ENCODE data around the gene PDLIM1.
"Not testable (repeated sequence)": the region's sequence is repeated elsewhere in the genome, so short reads cannot be mapped to it uniquely, and the experiment has no call there.

Gene PDLIM1

DNA sequence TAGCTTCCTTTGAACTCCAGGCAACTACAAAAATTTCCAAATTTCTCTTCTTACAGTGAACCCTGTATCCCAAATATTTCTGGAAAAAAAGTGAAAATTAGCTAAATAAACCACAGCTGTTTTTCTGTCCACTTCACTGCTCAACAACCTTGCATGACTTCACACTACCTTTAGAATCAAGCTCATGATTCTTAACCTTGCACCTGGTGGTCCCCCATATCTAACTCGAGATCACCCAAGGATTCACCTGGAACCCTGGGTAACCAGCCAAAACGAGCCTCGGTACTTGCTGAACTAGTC is 47.5 kb downstream of the PDLIM1 start:
- Mint-ChIP-seq H3K27me3 (no peaks in the 10 kb centered on the region), H3K27ac (no peak overlapping the region), H3K9me3 (no peaks in the 10 kb centered on the region), H3K36me3 (peaks cover 28 to 37% of the 10 kb centered on the region in 2 donors), H3K4me1 (peaks cover 19 to 46% of the 10 kb centered on the region in 2 donors), H3K4me3 (no peak overlapping the region)
- DNase-seq (no peak), ATAC-seq (replicated peaks) (no peak)

DNA sequence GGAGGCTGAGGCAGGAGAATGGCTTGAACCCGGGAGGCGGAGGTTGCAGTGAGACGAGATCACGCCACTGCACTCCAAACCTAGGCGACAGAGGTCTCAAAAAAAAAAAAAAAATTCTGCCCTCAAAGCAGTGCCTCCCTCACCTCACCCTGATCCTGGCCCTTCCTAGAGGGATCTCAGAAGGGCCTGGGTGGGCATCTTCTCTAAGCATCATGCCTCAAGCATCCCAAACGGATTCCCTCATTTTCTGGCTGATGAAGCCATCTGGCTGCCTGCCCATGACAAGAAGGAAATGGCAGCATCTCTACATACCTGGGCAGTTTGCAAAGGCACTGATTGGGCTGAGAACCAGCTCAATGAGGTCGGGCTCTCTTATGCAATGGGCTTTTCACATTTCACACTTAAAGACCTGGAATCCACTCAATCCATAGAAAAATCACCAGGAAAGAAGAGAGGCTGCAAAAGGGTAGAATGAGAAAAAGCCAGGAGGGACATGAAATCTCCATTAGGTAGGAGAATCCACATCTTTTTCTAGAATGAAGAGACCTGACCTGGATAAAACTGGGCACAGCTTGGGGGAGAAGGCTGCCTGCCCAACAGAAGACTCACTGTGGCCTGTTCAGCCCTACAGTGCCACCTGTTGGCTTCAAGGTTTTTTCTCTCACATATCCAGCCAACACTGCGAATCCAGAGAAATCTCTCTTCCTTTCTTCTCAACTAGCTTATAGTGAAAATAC is 48.1 kb downstream of the PDLIM1 start:
- peaks cover 19 to 42% of the 10 kb centered on the region in 2 donors for H3K4me1 Mint-ChIP-seq
- H3K36me3 Mint-ChIP-seq: peaks cover 25 to 40% of the 10 kb centered on the region in 2 donors
- no peak overlapping the region for H3K27ac Mint-ChIP-seq
- peak; percentile 59 to 60 for ATAC-seq (replicated peaks)
- H3K4me3 Mint-ChIP-seq: no peak overlapping the region
- H3K27me3 Mint-ChIP-seq: no peaks in the 10 kb centered on the region
- H3K9me3 Mint-ChIP-seq: no peaks in the 10 kb centered on the region
- no peak for DNase-seq

DNA sequence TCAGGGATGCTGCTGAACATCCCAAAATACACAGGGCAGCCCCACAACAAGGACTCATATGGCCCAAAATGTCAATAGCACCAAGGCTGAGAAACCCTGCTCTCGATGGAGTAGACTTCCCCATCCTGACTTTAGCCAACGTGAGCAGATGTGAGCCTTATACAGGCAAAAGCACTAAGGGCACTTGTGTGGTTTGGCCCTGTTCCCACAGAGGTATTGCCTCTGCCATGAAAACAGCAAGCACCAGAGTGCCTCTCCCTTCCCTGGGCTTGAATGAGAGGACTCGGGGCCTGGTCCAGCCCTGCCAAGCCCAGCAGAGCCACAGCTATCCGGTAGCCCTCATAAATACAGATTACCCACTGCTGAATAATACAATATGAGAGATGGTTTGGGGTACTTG is 49.3 kb downstream of the PDLIM1 start:
- H3K36me3 Mint-ChIP-seq: peaks cover 35 to 49% of the 10 kb centered on the region in 2 donors
- peaks cover 23 to 43% of the 10 kb centered on the region in 2 donors for H3K4me1 Mint-ChIP-seq
- no peaks in the 10 kb centered on the region for H3K9me3 Mint-ChIP-seq
- H3K4me3 Mint-ChIP-seq: no peak overlapping the region
- no peak overlapping the region for H3K27ac Mint-ChIP-seq
- no peak for ATAC-seq (replicated peaks)
- no peaks in the 10 kb centered on the region for H3K27me3 Mint-ChIP-seq
- DNase-seq: no peak

DNA sequence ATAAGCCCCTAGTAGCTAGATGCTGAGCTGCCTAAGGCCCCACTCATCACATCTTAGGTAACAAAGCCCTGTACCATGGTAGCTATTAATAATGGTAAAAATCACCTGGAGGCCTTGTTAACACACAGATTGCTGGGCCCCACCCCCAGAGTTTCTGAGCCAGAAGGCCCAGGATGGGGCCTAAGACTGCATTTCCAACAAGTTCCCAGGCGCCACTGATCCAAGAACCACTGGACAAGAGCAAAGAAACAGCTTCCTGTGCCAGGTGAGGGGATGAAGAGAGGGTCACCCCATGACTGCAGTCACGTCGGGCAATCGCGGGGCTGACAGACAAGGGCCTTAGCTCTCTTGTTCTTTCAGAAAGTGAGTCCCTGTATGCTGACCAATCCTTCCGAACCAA is 50.0 kb downstream of the PDLIM1 start:
- H3K36me3 Mint-ChIP-seq: peaks cover 36 to 49% of the 10 kb centered on the region in 2 donors
- no peak for ATAC-seq (replicated peaks)
- no peaks in the 10 kb centered on the region for H3K9me3 Mint-ChIP-seq
- H3K27ac Mint-ChIP-seq: no peak overlapping the region
- DNase-seq: no peak
- no peak overlapping the region for H3K4me3 Mint-ChIP-seq
- no peaks in the 10 kb centered on the region for H3K27me3 Mint-ChIP-seq
- H3K4me1 Mint-ChIP-seq: peaks cover 23 to 43% of the 10 kb centered on the region in 2 donors

DNA sequence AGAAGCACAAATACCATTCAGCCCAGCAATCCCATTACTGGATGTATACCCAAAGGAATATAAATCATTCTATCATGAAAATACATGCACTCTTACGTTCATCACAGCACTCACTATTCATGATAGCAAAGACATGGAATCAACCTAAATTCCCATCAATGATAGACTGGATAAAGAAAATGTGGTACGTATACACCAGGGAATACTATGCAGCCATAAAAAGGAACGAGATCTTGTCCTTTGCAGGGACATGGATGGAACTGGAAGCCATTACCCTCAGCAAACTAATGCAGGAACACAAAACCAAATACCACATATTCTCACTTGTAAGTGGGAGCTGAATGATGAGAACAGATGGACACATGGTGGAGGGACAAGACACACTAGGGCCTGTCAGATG is 50.7 kb downstream of the PDLIM1 start:
- not testable (repeated sequence) for H3K27ac Mint-ChIP-seq; DNase-seq; H3K4me3 Mint-ChIP-seq; H3K27me3 Mint-ChIP-seq; ATAC-seq (replicated peaks); H3K9me3 Mint-ChIP-seq
- peaks cover 32 to 47% of the 10 kb centered on the region in 2 donors for H3K36me3 Mint-ChIP-seq
- peaks cover 20 to 43% of the 10 kb centered on the region in 2 donors for H3K4me1 Mint-ChIP-seq

DNA sequence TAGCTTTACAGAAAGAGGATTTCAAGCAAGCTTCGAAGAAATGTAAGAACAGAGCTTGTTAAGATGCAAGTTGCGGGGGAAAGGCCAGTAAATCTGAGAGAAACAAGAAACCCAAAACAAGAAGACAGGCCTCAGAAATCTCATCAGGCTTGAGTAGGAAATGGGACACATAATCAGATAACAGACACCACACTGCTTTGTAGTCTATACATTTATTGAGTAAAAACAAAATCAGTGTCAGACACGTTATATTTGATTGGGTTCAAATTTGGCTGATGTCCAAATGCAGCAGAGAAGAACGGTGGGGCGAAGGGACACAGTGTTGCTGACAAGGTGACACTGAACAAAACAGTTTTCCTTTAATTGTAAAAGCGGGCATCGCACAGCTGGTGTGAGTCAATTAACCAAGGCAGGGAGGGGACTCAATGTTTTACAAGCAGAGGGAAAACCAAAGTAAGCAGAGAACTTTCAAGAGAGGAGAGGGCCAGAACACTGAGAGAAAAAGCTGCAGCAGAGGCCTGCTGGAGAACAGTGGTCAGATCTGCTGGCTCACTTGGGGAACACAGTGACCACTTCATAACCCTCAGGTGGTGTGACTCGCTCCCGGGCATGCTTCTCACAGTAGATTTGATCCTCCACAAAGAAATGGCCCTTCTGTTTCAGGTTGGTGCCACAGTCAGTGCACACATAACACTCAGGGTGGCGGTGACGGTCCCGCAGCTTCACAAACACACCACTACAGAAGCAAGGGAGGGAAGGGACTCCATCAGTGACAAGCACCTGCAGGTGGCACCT is 53.2 kb downstream of the PDLIM1 start:
- no peaks in the 10 kb centered on the region for H3K9me3 Mint-ChIP-seq
- peak overlapping the region; percentile 31 for H3K27ac Mint-ChIP-seq
- peaks cover 19 to 48% of the 10 kb centered on the region in 2 donors for H3K4me1 Mint-ChIP-seq
- DNase-seq (no peak), ATAC-seq (replicated peaks) (no peak)
- peaks cover 41 to 51% of the 10 kb centered on the region in 2 donors for H3K36me3 Mint-ChIP-seq
- H3K27me3 Mint-ChIP-seq: no peaks in the 10 kb centered on the region
- H3K4me3 Mint-ChIP-seq: no peak overlapping the region

DNA sequence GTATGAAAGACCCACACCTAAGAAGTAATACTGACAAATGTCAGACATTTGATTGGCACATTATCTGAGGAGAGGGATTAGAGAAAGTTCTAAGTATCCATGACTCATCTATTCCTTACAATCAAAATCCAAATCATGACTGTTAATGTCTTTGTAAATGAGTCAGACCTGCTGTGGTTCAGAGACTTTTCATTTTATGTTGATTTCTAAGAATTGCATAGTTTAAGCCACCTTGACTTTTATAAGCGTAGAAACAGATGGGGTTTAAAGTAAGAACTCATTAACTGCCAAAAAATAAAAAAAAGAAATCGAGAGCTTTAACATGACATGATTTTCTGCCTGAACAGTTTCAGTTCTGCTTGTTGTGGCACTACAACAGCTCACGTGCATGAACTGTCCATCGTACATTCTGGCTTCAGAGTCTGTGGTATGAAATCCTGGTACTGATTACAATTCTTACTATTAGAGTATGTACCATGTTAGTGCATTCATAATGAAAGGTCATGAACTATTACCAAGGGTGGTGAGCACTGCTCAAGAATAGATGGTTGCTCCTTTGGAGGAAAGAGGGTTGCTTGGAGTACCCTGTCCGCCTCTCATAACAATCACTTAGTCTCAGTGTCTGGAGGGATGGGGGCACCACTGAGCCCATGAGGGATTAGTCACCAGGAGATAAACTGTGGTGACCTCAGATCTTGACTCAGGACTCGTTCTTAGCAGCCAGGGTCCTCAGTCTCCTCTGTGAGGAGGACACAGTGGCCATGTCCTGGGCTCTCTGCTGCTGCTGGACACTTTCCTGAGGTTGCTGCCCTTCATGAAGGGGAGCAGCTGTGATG is 54.5 kb downstream of the PDLIM1 start:
- Mint-ChIP-seq H3K27ac (peak overlapping the region; percentile 91), H3K9me3 (no peaks in the 10 kb centered on the region), H3K4me1 (peaks cover 21 to 45% of the 10 kb centered on the region in 2 donors), H3K4me3 (peak overlapping the region; percentile 9 to 39), H3K27me3 (no peaks in the 10 kb centered on the region), H3K36me3 (peaks cover 37 to 49% of the 10 kb centered on the region in 2 donors)
- peak; percentile 95 for ATAC-seq (replicated peaks)
- DNase-seq: peak; percentile 58

DNA sequence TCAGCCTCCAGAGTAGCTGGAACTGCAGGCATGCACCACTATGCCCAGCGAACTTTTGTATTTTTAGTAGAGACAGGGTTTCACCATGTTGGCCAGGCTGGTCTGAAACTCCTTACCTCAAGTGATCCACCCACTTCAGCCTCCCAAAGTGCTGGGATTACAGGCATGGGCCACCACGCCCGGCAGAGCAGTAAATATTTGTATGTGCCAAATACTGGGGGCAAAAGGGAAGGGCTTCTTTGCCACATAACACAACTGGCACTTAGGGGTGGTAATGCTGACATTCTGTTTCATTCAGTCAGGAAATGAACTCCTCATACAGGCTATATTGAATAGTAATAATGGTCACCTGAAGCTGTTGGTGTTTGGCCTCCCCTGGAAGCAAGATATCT is 55.1 kb downstream of the PDLIM1 start:
- ATAC-seq (replicated peaks) (no peak), DNase-seq (no peak)
- no peaks in the 10 kb centered on the region for H3K27me3 Mint-ChIP-seq
- peak overlapping the region in 1 of 2 donors; percentile 9 for H3K4me3 Mint-ChIP-seq
- no peaks in the 10 kb centered on the region for H3K9me3 Mint-ChIP-seq
- H3K36me3 Mint-ChIP-seq: peaks cover 41 to 53% of the 10 kb centered on the region in 2 donors
- H3K4me1 Mint-ChIP-seq: peaks cover 26 to 46% of the 10 kb centered on the region in 2 donors
- H3K27ac Mint-ChIP-seq: peak overlapping the region; percentile 91

DNA sequence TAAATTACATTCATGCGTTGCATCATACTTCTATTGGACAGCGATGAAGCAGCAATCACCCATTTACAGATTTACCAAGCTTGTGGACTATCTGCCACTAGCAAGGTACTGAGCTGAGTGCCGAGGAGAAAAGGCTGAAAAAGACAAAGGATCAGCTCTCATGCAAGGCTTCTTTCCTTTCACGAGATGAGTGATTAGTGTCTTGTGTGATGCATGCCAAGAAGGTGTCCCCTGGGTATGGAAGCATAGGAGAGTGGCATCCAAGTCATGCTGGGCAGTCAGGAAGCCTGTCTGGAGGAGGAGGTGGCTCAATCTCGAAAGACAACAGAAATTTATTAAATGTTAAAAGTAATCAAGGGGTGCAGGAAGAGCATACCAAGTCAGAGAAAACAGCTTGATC is 55.9 kb downstream of the PDLIM1 start:
- Mint-ChIP-seq H3K9me3 (no peaks in the 10 kb centered on the region), H3K27me3 (no peaks in the 10 kb centered on the region), H3K36me3 (peaks cover 39 to 47% of the 10 kb centered on the region in 2 donors), H3K27ac (peak overlapping the region; percentile 79), H3K4me3 (peak overlapping the region in 1 of 2 donors; percentile 44), H3K4me1 (peaks cover 29 to 51% of the 10 kb centered on the region in 2 donors)
- DNase-seq (no peak), ATAC-seq (replicated peaks) (no peak)

DNA sequence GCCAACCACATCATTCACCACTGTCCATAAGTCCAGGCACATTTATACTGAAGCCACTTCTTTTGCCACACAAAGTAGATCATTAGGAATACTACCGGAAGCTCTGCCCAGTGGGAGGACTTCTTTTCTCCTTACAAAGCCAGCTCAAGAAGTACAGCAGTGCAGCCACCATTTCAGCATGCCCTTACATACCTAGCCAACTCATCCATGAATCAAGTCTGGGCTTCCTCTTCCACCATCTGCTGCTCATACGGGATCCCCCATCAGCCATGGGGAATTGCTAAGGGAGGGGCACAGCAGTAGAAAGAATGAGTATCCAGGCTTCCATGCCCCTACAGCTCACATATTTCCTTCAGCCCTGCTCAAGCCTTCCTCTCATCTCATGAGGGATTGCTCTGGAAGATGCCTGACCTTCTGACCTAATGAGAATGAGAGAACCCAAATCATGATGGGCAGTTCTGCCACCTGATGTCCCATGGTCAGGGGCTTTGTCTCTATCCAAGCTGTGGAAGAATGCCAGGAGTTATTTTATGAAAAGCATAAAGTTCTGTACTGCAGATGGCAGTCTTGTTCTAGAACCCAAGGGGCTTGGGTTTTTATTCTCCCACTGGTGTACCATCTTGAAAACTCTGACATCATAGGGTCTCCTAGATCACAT is 57.3 kb downstream of the PDLIM1 start:
- H3K27ac Mint-ChIP-seq: no peak overlapping the region
- H3K4me3 Mint-ChIP-seq: no peak overlapping the region
- no peaks in the 10 kb centered on the region for H3K27me3 Mint-ChIP-seq
- ATAC-seq (replicated peaks) (no peak), DNase-seq (no peak)
- peaks cover 35 to 51% of the 10 kb centered on the region in 2 donors for H3K4me1 Mint-ChIP-seq
- H3K36me3 Mint-ChIP-seq: peaks cover 31 to 43% of the 10 kb centered on the region in 2 donors
- H3K9me3 Mint-ChIP-seq: no peaks in the 10 kb centered on the region

DNA sequence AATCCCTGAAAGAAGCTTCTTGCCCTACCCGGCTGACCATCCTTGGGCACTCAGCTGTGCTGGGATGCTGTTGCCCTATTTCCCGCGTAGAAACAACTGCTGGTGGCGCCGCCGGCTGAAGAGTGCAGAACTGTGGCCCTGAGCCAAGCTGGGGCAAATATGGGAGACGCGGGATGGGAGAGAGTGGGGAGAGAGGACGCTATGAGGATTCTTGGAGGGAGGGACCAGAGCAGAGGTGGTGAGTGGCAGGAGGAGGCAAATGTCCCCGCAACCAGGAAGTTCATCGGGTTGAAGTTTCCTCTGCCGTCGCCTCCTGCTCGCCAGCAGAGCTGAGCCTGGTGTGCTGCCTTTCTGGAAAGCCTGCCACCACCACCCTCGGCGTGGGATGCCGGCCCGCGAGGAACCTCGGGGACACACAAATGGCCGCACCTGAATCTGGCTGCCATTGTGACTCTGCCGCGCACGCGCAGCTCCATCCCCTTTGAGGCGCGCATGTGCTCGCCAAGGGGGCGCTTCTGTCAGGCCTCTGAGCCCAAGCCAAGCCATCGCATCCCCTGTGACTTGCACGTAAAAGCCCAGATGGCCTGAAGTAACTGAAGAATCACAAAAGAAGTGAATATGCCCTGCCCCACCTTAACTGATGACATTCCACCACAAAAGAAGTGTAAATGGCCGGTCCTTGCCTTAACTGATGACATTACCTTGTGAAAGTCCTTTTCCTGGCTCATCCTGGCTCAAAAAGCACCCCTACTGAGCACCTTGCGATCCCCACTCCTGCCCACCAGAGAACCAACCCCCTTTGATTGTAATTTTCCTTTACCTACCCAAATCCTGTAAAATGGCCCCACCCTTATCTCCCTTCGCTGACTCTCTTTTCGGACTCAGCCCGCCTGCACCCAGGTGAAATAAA is 59.9 kb downstream of the PDLIM1 start:
- Mint-ChIP-seq H3K4me3 (peak overlapping the region; percentile 87 to 98), H3K4me1 (peaks cover 23 to 31% of the 10 kb centered on the region in 2 donors), H3K36me3 (peaks cover 20 to 33% of the 10 kb centered on the region in 2 donors), H3K27ac (peak overlapping the region; percentile 97)
- DNase-seq: peak; percentile 75
- H3K9me3 Mint-ChIP-seq, H3K27me3 Mint-ChIP-seq: not testable (repeated sequence)
- ATAC-seq (replicated peaks): peak; percentile 91 to 92

DNA sequence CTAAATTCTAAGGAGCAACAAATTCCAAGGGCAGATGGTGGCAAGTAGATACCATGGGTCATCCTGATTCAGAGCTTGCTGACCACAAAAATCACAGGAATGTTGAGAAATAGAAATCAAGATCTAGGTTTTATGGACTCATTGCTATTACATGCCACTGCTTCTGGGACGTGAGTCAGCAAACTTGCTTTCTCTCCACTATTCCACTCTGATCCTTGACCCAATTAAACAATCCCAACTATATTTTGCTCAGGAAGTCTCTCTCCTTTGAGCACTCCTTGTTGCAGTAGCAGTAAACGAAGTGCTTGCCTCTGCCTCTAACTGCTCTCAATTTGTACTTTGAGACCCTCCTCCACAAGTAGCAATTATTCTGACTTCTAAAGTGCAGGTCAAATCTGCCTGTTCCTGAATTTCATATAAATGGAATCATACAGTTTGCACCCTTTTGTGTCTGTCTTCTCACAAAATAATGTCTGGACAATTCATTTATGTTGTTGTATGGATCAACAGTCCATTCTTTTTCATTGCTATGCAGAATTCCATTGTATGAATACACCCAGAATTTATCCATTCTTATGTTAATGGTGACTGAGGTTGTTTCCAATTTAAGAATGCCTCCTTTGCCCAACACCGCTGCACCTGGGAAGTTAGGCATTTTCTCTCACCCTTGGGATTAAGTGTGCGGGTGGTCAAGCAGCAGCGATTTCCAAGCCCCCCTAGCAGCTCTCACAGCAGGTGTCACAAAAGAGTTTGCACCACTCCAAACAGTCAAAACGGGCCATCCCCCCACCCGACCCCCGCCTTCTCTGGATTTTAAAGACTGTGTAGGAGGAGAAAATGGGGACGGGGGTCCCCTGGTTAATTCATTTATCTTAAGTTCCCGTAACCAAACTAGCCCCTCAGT is 60.8 kb downstream of the PDLIM1 start:
- DNase-seq (no peak), ATAC-seq (replicated peaks) (peak in 1 of 2 donors; percentile 14)
- peak overlapping the region; percentile 97 for H3K27ac Mint-ChIP-seq
- H3K27me3 Mint-ChIP-seq: no peaks in the 10 kb centered on the region
- H3K36me3 Mint-ChIP-seq: peaks cover 18 to 30% of the 10 kb centered on the region in 2 donors
- H3K4me3 Mint-ChIP-seq: peak overlapping the region; percentile 87 to 98
- H3K9me3 Mint-ChIP-seq: no peaks in the 10 kb centered on the region
- H3K4me1 Mint-ChIP-seq: peaks cover 18 to 22% of the 10 kb centered on the region in 2 donors

All from stimulated activated naive B cell treated with anti-CD40 and anti-IgM and Interleukin-4, amounts not matched to agents 10 μg/mL and 1 μg/mL and 100 μg/mL, for 72 hours (primary cell).